Pancreas (tissue), 10 donors: ENCODE data around the gene IMPG1. TPM values are rescaled to one million over a fixed set of nuclear protein-coding genes. Genes with fewer than 3 reads are reported as not detected.

Source experiments
- ATAC-seq, 4 donors: fragments of 200-7000 bp; cut with Tn5 transposase; one replicate each; pipeline versions ENCODE4 v1.8.0 to v1.9.1; 2020; ENCODE audit warnings: mild to moderate bottlenecking in 4 of 4, moderate library complexity in 4 of 4
- DNase-seq, 6 donors: peaks; one replicate each; pipeline ENCODE4 v3.0.0-alpha.2; 2020
- FAIRE-seq: peaks from 2 replicates; lab custom pipeline; 2012; peaks lifted over from hg19 to GRCh38; lab: Jason Lieb, UNC
- H3K27ac ChIP-seq, 4 donors: fragments of 200-600 bp; sonication (generic); 1 replicate in 3 of 4; 2 replicates in 1 of 4; pipeline versions ENCODE4 v1.5.0 to v1.8.0; 2020
- H3K27me3 ChIP-seq, 4 donors: fragments of 200-600 bp; one replicate each; pipeline ENCODE4 v1.8.0; 2021
- H3K36me3 ChIP-seq, 3 donors: fragments of 200-600 bp; sonication (generic) in 1 of 3; one replicate each; pipeline versions ENCODE4 v1.5.0 to v1.8.0; 2020 to 2021
- H3K4me1 ChIP-seq, 3 donors: fragments of 200-600 bp; one replicate each; pipeline ENCODE4 v1.8.0; 2021
- H3K4me3 ChIP-seq, 4 donors: fragments of 200-600 bp; sonication (generic) in 2 of 4; one replicate each; pipeline versions ENCODE4 v1.5.0 to v1.8.0; 2020 to 2021
- H3K9me3 ChIP-seq, 4 donors: fragments of 200-600 bp; one replicate each; pipeline ENCODE4 v1.8.0; 2021
- CTCF ChIP-seq, 4 donors: fragments of 200-600 bp; sonication (generic) in 3 of 4; IDR thresholded peaks; one replicate each; pipeline versions ENCODE4 v1.5.0 to v1.8.0; 2021; ENCODE audit warnings: antibody characterized with exemption in 4 of 4
- WGBS, 2 donors: extraction: QIAGEN DNeasy Blood & Tissue Kit; methylation state at CpG; one replicate each; pipeline ENCODE4 v1.1.7; 2013; 5-methylcytosine and 5-hydroxymethylcytosine counted together
- intact Hi-C, 3 donors: fragments of 100-400 bp; cut with DNase I; formaldehyde crosslinking; loops; one replicate each; pipeline versions ENCODE4 v1.11.1 to v1.14.2; 2022
- polyA plus RNA-seq, 2 donors: library from polyadenylated mRNA; stranded (reverse); fragments of 200-250 nt; gene quantifications; one replicate each; pipeline ENCODE4 v1.2.3, GENCODE V29; 2013
- total RNA-seq, 6 donors: library from RNA; stranded (reverse); fragmentation: NEBNext Ultra II Directional in 4 of 6; extraction: Animal tissue kit (Norgen Biotek cat#: 25700) in 4 of 6; gene quantifications; one replicate each; pipeline versions ENCODE4 v1.2.1 to v1.2.4, GENCODE V29; 2021 to 2023
- donor health status: healthy with polysubstance abuse.
- donor health status: DM: no; HTN: no; CAD: no; lungs with moderate emphysema.
- donor health status: DM: no; HTN: no; CAD: no.
- donor health status: control.
- donor health status: control.
- donor health status: Bipolar disorder and iron deficiency.
- donor health status: DM: yes; HTN: yes; CAD: no.
- donor health status: DM: no; HTN: no; CAD: no.
- donor health status: DM: no; HTN: no; CAD: no.
- donor health status: DM: yes; HTN: yes; CAD: no.

The IMPG1 gene
- total and polyA plus RNA-seq, 8 donors: 0.04 to 0.44 (median 0.07) TPM; not detected in 1

- H3K27me3 ChIP-seq: no peaks in the 10 kb centered on the region
- intact Hi-C loops: no loop called here
- WGBS, 2 donors: 37 to 44% methylated on average over 1 of the region's 1 CpG
- ATAC-seq: no peak
- H3K4me1 ChIP-seq: peaks cover 0 to 11% (median 7%) of the 10 kb centered on the region in 3 donors
- TF ChIP-seq CTCF (IDR thresholded peaks at IDR 0.05): no peak
- no peak overlapping the region for H3K4me3 ChIP-seq
- no peak for FAIRE-seq
- no peaks in the 10 kb centered on the region for H3K9me3 ChIP-seq
- DNase-seq: no peak
- H3K27ac ChIP-seq: no peak overlapping the region
- H3K36me3 ChIP-seq: no peaks in the 10 kb centered on the region
Observed at GRCh38 chr6:75941509-75941908, 131.0 kb downstream of the IMPG1 start.

- no peaks in the 10 kb centered on the region for H3K9me3 ChIP-seq
- peaks cover 0 to 5% (median 0%) of the 10 kb centered on the region in 3 donors for H3K4me1 ChIP-seq
- FAIRE-seq: no peak
- WGBS, 2 donors: 45 to 58% methylated on average over 4 of the region's 4 CpGs
- no peaks in the 10 kb centered on the region for H3K27me3 ChIP-seq
- TF ChIP-seq CTCF (IDR thresholded peaks at IDR 0.05): no peak
- no peak overlapping the region for H3K4me3 ChIP-seq
- DNase-seq: no peak
- H3K27ac ChIP-seq: no peak overlapping the region
- intact Hi-C loops: no loop called here
- ATAC-seq: peak in 1 of 4 donors; percentile 39
- no peaks in the 10 kb centered on the region for H3K36me3 ChIP-seq
Observed at GRCh38 chr6:75940564-75940963, 131.9 kb downstream of the IMPG1 start.

GRCh38 chr6:75937846-75938245, 134.6 kb downstream of the IMPG1 start:
- intact Hi-C loops: loop anchor here in 1 of 3 donors (10.0 kb wide), 1 partner anchor 417 kb away; no protein-coding TSS in a partner anchor
- H3K27ac ChIP-seq: no peak overlapping the region
- DNase-seq (no peak), FAIRE-seq (no peak), ATAC-seq (no peak)
- peaks cover 0 to 5% (median 0%) of the 10 kb centered on the region in 3 donors for H3K4me1 ChIP-seq
- no peak overlapping the region for H3K4me3 ChIP-seq
- no peaks in the 10 kb centered on the region for H3K9me3 ChIP-seq
- TF ChIP-seq CTCF (IDR thresholded peaks at IDR 0.05): no peak
- H3K36me3 ChIP-seq: no peaks in the 10 kb centered on the region
- 39 to 58% methylated on average over 2 of the region's 2 CpGs for WGBS, 2 donors
- no peaks in the 10 kb centered on the region for H3K27me3 ChIP-seq

- 83 to 84% methylated on average over 3 of the region's 3 CpGs for WGBS, 2 donors
- intact Hi-C loops: loop anchor here in 1 of 3 donors (10.0 kb wide), 1 partner anchor 418 kb away; no protein-coding TSS in a partner anchor
Observed at GRCh38 chr6:75936682-75937081, 135.8 kb downstream of the IMPG1 start.

More at GRCh38 chr6:75936682-75937081, 135.8 kb downstream of the IMPG1 start:
- DNase-seq: no peak
- H3K27ac ChIP-seq: no peak overlapping the region
- no peak for FAIRE-seq
- H3K4me3 ChIP-seq: no peak overlapping the region
- ATAC-seq: no peak
- TF ChIP-seq CTCF (IDR thresholded peaks at IDR 0.05): no peak
- H3K27me3 ChIP-seq: no peaks in the 10 kb centered on the region
- no peaks in the 10 kb centered on the region for H3K36me3 ChIP-seq
- H3K4me1 ChIP-seq: peaks cover 0 to 5% (median 0%) of the 10 kb centered on the region in 3 donors
- H3K9me3 ChIP-seq: no peaks in the 10 kb centered on the region
